ENCODE data around the gene VSIR.
A peak's percentile ranks its signal among the peaks of the same experiment; 100 is the strongest.

The VSIR gene

GRCh38 chr10:71806704-71807556, 33.6 kb upstream of the VSIR start:
- no peak for DNase-seq

- no peak for DNase-seq
Observed at GRCh38 chr10:71805776-71806703, 32.7 kb upstream of the VSIR start.

GRCh38 chr10:71804077-71804476, 30.8 kb upstream of the VSIR start:
- peak; percentile 41 for DNase-seq

GRCh38 chr10:71802715-71803488, 29.6 kb upstream of the VSIR start:
- no peak for DNase-seq

- no peak for DNase-seq
Observed at GRCh38 chr10:71802235-71802634, 28.9 kb upstream of the VSIR start.

GRCh38 chr10:71801361-71801760, 28.0 kb upstream of the VSIR start:
- peak; percentile 12 for DNase-seq

GRCh38 chr10:71799608-71800453, 26.5 kb upstream of the VSIR start:
- DNase-seq: no peak

- no peak for DNase-seq
Observed at GRCh38 chr10:71799112-71799511, 25.8 kb upstream of the VSIR start.

GRCh38 chr10:71798308-71798624, 24.9 kb upstream of the VSIR start:
- no peak for DNase-seq

- DNase-seq: peak; percentile 94
Observed at GRCh38 chr10:71797533-71798307, 24.4 kb upstream of the VSIR start.

GRCh38 chr10:71796749-71797405, 23.6 kb upstream of the VSIR start:
- DNase-seq: no peak

- peak; percentile 29 for DNase-seq
Observed at GRCh38 chr10:71795248-71795647, 21.9 kb upstream of the VSIR start.

- DNase-seq: no peak
Observed at GRCh38 chr10:71790749-71791440, 17.6 kb upstream of the VSIR start.

- DNase-seq: no peak
Observed at GRCh38 chr10:71789871-71790270, 16.6 kb upstream of the VSIR start.

GRCh38 chr10:71788954-71789353, 15.6 kb upstream of the VSIR start:
- no peak for DNase-seq

- DNase-seq: no peak
Observed at GRCh38 chr10:71784679-71785272, 11.5 kb upstream of the VSIR start.

- DNase-seq: no peak
Observed at GRCh38 chr10:71783917-71784678, 10.8 kb upstream of the VSIR start.

GRCh38 chr10:71782917-71783490, 9.7 kb upstream of the VSIR start:
- no peak for DNase-seq

Measured in hematopoietic multipotent progenitor cell treated with erythropoietin and hydrocortisone succinate and interleukin-3 and kit ligand, for 8 days (in vitro differentiated cells).